ENCODE measurements around the gene SBF2.

DNA sequence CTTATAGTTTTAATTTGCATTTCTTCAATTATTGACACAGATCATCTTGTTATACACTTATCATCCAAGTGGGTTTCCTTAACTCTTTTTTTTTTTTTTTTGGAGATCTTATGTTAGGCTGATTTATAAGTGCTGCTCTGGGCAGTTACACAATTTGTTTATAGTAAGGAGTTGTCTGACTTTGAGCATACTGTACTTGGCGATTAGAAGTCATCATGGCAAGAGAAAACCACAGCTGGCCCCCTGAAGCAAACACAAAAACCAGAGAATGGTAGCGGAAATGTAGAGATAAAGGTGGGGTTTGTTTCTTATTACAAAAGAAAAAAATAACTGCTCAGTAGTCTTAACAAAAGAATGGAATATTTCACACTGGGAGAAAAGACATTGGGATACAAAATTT, 337.5 kb downstream of the SBF2 start:
- TF ChIP-seq, protein P1, sequence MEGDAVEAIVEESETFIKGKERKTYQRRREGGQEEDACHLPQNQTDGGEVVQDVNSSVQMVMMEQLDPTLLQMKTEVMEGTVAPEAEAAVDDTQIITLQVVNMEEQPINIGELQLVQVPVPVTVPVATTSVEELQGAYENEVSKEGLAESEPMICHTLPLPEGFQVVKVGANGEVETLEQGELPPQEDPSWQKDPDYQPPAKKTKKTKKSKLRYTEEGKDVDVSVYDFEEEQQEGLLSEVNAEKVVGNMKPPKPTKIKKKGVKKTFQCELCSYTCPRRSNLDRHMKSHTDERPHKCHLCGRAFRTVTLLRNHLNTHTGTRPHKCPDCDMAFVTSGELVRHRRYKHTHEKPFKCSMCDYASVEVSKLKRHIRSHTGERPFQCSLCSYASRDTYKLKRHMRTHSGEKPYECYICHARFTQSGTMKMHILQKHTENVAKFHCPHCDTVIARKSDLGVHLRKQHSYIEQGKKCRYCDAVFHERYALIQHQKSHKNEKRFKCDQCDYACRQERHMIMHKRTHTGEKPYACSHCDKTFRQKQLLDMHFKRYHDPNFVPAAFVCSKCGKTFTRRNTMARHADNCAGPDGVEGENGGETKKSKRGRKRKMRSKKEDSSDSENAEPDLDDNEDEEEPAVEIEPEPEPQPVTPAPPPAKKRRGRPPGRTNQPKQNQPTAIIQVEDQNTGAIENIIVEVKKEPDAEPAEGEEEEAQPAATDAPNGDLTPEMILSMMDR (IDR thresholded peaks at IDR 0.05), result no peak
- TF ChIP-seq POLR2A (IDR thresholded peaks at IDR 0.05), result no peak

All from esophagus squamous epithelium (tissue), 4 donors.